Brain microvascular endothelial cell (primary cell): ENCODE data around the gene IFT43.
A peak's percentile ranks its signal among the peaks of the same experiment; 100 is the strongest.

Source experiments
- DNase-seq: peaks from one replicate; pipeline ENCODE4 v3.0.0-alpha.2; 2020
- H3K27ac ChIP-seq: fragments of 250-450 bp; sonication (Bioruptor Pico); 2 replicates; pipeline ENCODE4 v1.5.1; 2020; ENCODE audit warnings: mild to moderate bottlenecking, moderate library complexity
- H3K27me3 ChIP-seq: fragments of 250-450 bp; sonication (Bioruptor Pico); replicated peaks from 2 replicates; pipeline ENCODE4 v1.5.1; 2020; ENCODE audit warnings: mild to moderate bottlenecking
- H3K36me3 ChIP-seq: fragments of 250-450 bp; sonication (Bioruptor Pico); replicated peaks from 2 replicates; pipeline ENCODE4 v1.5.1; 2020; ENCODE audit warnings: mild to moderate bottlenecking
- H3K4me3 ChIP-seq: 2 replicates; pipeline ENCODE4 v1.5.1; 2011; ENCODE audit warnings: low read depth, mild to moderate bottlenecking, control low read depth, low read length, moderate library complexity
- in situ Hi-C: cut with HindIII; loops from 2 replicates; pipeline ENCODE4 v1.10.0; 2017; ENCODE audit warnings: low sequenced_read_pairs, low pct_ligation_motif_present
- TF ChIP-seq, protein P1 (sequence below): IDR thresholded peaks from 2 replicates; pipeline ENCODE4 v1.5.1; 2011; ENCODE audit warnings: low read depth, mild to moderate bottlenecking, moderate library complexity, low read length, control low read depth, inconsistent platforms; ENCODE audit errors: missing control alignments

Gene IFT43

DNA sequence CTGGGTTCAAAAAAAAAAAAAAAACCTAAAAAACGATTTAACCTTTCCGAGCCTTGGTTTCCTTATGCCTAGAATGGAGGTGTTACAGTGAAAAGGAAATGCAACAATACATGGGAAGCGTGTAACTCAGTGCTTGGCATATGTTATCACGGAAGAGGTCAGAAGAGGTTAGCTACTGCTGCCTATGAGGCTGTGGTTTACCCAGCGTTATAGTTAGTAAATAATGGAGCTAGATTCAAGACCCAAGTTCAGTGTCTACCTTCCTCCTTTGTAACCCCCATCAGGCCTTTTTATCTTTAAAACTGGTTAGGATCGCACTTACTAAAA is 839 bp downstream of the IFT43 start:
- Histone ChIP-seq H3K27ac (no peak overlapping the region), H3K27me3 (no peaks in the 10 kb centered on the region), H3K36me3 (no peaks in the 10 kb centered on the region), H3K4me3 (peak overlapping the region; percentile 82)
- TF ChIP-seq, protein P1, sequence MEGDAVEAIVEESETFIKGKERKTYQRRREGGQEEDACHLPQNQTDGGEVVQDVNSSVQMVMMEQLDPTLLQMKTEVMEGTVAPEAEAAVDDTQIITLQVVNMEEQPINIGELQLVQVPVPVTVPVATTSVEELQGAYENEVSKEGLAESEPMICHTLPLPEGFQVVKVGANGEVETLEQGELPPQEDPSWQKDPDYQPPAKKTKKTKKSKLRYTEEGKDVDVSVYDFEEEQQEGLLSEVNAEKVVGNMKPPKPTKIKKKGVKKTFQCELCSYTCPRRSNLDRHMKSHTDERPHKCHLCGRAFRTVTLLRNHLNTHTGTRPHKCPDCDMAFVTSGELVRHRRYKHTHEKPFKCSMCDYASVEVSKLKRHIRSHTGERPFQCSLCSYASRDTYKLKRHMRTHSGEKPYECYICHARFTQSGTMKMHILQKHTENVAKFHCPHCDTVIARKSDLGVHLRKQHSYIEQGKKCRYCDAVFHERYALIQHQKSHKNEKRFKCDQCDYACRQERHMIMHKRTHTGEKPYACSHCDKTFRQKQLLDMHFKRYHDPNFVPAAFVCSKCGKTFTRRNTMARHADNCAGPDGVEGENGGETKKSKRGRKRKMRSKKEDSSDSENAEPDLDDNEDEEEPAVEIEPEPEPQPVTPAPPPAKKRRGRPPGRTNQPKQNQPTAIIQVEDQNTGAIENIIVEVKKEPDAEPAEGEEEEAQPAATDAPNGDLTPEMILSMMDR = no peak
- in situ Hi-C loops = no loop called here
- DNase-seq = no peak

DNA sequence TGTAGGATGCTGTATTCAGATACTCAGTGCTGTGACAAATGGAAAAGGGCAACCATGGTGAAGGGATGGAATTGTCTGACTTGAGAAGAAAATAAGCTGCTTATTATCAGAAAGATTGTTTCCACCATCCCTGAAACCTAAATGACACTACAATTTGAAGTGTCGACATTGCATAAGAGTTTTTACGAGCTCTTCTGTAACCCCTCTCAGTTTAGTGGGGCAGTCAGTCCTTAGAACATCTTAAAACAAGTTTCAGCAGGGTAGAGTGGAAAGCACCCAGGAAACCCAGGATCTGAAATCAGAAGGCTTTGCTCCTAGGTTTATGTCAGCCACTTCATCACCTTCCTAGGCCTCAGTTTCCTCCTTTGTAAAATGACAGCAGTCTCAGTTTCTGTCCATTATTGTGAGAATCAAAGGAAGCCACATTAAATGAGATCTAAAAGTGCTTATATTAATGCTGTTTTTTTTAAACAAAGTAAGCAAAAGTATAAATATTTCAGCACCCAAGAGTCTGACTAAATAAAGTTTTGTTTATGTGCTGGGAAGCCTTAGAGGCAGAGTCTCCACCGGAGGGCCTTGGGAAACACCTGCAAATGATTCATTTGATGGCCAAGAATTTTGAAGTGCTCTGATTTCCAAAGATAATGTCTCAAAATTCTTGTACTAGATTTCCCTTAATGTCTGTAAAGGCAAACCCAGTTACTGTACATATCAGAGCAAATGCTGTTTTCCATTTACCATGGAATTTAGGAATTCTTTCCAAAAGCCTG is 1.8 kb downstream of the IFT43 start:
- H3K27me3 ChIP-seq = no peaks in the 10 kb centered on the region
- in situ Hi-C loops = no loop called here
- H3K4me3 ChIP-seq = no peak overlapping the region
- no peak overlapping the region for H3K27ac ChIP-seq
- TF ChIP-seq, protein P1 = no peak
- DNase-seq = no peak
- H3K36me3 ChIP-seq = no peaks in the 10 kb centered on the region

DNA sequence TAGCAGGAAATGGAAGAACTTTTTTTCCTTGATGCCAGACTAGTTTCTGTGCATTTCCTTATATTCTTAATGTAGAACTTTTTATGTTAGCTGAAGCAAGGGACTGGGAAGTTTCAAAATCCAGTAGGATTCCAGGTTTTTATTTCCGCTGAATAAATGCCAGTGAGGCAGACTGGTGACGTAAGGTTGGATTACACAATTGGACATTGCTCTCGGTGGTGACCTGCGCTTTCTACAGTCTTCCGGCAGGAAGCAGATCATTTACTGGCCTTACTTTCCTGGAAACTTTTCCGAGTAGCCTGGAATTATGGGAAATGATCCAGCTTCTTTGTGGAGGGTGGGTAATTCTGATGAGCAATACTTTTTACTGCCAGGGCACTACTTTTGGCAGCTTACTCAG is 3.6 kb downstream of the IFT43 start:
- in situ Hi-C loops = no loop called here
- no peak overlapping the region for H3K27ac ChIP-seq

DNA sequence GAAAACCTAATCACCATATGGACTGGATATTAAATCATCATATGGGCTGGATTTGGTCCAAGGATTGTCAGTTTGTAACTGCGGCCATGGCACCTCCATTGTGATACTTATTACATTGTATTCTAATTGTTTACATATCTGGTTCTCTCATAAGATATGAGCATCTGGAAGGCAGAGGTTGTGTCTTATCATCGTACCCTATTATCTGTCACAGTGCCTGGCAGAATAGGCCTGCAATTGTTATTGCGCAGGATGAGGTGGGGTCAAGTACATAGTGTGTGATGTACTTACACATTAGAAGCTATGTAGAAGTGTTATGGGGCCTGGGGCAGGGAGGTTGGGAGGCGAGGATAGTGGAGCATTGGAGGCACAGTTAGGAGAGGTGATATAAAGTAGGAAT is 4.7 kb downstream of the IFT43 start:
- no peak overlapping the region for H3K27ac ChIP-seq
- H3K36me3 ChIP-seq = no peaks in the 10 kb centered on the region
- no peaks in the 10 kb centered on the region for H3K27me3 ChIP-seq
- in situ Hi-C loops = no loop called here
- TF ChIP-seq, protein P1 = no peak
- H3K4me3 ChIP-seq = no peak overlapping the region
- no peak for DNase-seq

More for the DNA sequence above, 3.6 kb downstream of the IFT43 start:
- TF ChIP-seq, protein P1 = no peak
- Histone ChIP-seq H3K27me3 (no peaks in the 10 kb centered on the region), H3K36me3 (no peaks in the 10 kb centered on the region), H3K4me3 (no peak overlapping the region)
- peak; percentile 25 for DNase-seq

DNA sequence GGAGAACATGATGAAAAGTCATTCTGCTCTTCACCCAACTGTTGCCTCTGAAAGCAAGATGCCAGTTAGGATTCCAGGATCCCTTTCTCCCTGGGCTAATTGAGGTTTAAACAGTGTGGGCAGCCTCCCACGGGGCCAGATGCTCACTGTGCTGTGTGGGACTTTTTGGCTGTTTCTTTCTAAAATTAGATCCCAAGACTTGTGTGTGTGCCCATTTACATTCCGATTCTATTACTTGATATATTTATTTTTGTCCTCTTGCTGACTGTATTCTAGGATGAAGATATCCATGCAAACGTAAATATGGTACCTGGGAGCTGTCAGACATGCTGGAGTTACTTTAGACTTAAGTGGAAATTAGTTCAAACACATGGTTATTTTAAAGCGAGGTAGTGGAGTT is 6.2 kb downstream of the IFT43 start:
- DNase-seq = no peak
- Histone ChIP-seq H3K4me3 (no peak overlapping the region), H3K27me3 (no peaks in the 10 kb centered on the region), H3K27ac (no peak overlapping the region), H3K36me3 (no peaks in the 10 kb centered on the region)
- in situ Hi-C loops = no loop called here
- TF ChIP-seq, protein P1 = no peak

DNA sequence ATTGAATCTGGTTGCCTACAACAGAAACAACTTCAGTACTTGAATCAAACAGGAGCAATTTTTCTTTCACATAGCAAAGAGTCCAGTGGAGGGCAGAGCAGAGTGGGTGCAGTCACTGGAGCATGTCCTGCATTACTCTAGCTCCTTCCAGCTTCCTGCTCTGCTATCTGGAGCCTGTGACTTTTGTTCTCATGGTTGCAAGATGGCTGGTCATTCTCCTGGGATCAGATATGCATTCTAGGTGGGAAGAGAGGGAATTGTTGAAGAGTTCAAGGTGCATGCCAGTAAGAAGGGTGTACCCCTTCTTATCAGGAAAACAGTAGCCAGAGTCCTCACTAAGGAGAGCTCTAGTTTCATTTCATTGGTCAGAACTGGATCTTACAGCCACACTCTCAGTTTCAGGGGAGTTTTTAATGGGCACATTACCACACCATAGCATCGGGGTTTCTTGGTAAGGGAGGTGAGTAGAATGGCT is 8.0 kb downstream of the IFT43 start:
- DNase-seq = no peak

More for the DNA sequence above, 8.0 kb downstream of the IFT43 start:
- in situ Hi-C loops = no loop called here
- H3K27ac ChIP-seq = no peak overlapping the region
- TF ChIP-seq, protein P1 = no peak
- no peak overlapping the region for H3K4me3 ChIP-seq
- H3K27me3 ChIP-seq = no peaks in the 10 kb centered on the region
- H3K36me3 ChIP-seq = peaks cover 2% of the 10 kb centered on the region
